GM21447 (cell line): Measurements from ENCODE around the gene LRRC45.

ENCODE experiments used
- ATAC-seq: cut with Tn5 transposase; IDR thresholded peaks from one replicate; pipeline ENCODE4 v1.9.1; 2021; ENCODE audit not compliant: unreplicated experiment

LRRC45 gene

DNA sequence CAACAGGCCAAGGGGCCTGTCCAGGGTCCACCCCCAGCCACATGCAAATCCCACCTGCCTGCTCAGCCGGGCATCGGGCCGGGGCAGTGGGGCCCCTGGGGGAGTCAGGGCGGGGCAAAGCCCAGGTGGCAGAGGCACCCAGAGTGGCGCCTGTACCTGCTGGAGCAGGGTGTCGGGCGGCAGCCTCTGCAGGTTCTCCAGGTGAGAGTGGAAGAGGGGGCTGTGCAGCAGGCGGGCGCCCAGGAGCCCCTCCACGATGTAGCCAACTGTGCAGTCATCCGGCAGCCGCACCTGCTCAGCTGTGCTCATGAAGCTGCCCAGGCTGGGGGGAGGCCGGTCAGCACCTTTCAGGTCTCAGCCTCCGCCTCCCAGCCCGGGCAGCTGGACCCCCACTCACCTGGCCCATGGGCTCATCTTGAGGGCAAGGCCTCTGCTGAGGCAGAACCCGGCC lies 26.4 kb downstream of the LRRC45 start:
- ATAC-seq, result no peak

DNA sequence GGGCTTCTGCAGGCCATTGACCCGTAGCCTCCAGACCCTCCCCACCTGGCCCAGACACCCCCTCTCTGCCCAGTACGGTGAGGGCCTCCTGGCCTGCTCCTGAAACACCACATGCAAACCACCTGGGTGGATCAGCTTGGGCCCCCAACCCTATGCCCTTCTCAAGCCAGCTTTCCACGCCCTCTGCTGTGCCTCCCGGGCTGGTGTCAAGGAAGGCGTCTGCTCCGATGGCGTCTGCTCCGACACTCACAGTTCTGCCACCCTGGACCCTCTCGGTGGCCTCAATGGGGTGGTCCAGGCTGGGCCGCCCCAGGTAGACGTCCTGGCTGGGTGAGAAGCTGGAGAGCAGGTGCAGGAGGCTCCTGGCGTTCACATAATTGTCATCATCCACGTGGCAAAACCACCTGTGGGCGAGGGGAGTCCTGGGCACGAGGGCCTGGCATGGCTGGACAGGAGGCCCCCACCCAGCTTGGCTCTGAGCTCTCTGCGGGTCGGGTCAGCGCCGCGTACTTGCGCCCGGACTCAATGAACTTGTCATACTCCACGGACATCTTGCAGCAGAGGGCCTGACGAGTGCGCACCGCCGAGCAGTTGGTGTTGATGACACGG lies 27.2 kb downstream of the LRRC45 start:
- ATAC-seq, result no peak

DNA sequence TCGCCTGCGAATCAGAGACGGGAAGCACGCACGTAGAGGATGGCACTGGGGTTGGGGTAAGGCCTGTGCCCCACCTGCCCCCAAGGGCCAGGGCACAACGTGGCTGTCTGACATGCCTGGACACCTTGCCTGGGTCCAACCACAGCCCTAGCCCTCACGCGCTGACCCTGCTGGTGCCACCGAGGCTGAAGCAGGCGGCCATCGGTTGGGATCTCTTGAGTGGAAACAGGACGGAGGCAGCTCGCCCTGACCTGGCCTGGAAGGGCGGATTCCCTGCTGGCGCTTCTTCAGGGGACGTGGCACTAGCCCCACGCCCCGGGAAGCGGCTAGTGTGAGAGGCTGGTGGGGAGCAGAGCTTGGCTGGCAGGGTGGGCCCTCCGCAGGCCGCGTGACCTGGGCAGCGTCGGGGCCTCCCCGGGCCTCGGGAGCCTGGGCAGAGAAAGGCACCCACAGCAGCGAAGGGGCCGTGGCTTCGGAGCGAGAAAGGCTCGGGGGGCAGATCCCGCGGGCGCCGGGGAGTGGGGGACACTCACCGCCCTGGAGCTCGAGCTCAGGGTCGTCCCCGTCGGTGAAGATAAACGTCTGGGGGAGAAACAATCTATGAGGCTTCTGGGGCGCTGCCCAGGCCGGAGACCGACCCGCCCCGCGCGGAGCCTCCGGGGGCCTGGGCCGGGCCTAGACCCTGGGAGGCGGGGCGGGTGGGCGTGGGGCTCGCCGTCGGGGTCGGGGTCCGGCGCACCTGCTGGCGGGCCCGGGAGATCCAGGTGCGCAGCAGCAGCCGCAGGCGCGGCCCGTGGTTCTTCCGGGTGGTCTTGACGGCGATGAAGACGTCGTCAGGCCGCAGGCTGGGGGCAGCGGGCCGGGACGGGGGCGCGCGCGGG lies 27.9 kb downstream of the LRRC45 start:
- ATAC-seq, result no peak

DNA sequence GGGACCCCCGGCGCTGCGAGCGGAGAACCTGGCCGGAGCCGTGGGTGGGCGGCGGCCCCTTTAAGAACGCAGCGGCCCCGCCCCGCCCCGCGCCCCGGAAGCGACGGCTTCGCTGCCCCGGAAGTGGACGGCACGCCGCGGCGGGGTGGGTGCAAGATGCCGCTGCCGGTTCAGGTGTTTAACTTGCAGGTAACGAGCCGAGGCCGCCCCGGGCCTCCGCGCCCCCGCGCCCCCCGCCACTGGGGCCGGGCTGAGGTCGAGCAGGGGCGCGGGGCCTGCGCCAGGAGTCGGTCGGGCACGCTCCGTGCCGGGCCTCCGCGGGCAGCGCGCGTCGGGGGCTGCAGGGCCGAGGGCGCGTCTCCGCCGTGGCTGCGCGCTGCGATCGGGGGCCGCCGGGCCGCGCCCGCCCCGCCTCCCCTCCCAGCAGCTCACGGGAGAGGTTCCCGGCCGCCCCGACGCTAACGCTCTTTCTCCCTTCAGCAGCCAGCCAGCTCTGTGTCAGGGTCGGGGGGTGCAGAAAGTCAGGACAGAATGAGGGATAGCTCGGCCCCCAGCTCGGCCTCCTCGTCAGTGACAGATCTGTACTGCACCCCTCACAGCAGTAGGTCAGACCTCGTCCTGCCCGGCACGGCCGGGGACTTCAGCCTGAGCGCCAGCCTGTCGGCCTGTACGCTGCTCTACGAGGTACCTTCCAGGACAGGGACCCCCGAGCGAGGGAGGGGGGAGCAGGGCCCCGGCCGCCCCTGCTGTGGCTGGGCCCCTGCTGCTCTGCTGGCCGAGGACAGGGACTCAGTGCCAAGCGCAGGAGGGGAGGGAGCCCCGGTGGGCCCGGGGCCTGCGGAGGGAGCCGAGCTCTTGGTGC lies 28.9 kb downstream of the LRRC45 start, which contains the start of the genes GPS1 and RFNG:
GPS1 (plus strand) TSS at position 123 of the 862 bp plus-strand sequence; CDS start at position 157, 34 bp downstream.
RFNG (minus strand) TSS at position 36 of the 862 bp plus-strand sequence. CDS start 45 bp downstream, outside the sequence.
- peak; percentile 55 for ATAC-seq

DNA sequence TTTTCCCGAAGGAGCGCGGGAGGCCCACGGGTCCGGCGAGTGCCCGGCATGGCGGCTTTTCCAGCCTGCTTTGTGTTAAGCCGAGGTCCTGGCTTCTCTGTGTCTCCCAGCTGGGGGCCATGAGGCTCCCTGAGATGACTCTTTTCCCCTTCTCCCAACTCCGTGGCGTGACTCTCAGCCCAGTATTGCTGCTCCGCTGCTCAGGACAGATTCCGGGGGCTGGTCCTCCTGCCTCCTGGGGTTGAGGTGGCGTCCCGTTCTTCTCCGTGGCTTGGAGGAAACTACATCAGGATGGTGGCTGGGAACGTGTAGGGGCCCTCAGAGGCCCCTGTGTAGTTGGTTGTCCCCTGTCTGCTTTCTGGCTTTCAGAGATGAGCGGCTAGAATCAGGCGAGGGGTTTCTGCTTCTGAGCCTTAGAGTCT lies 29.5 kb downstream of the LRRC45 start:
- no peak for ATAC-seq

DNA sequence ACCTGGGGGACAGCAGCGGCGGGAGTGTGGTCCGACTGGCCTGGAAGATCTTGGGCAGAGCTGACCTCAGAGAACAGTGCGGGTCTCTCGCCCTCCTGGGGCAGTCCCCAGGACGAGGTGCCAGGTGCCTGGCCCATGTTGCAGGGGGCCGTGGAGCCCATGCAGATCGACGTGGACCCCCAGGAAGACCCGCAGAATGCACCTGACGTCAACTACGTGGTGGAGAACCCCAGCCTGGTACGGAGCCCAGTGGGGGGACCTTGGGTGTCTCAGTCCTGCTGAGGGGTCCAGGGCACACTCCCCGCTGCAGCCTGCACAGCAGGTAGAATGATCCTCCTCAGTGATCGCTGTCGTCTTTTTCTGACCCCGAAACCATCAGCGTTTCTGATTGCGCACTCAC lies 30.0 kb downstream of the LRRC45 start:
- no peak for ATAC-seq

DNA sequence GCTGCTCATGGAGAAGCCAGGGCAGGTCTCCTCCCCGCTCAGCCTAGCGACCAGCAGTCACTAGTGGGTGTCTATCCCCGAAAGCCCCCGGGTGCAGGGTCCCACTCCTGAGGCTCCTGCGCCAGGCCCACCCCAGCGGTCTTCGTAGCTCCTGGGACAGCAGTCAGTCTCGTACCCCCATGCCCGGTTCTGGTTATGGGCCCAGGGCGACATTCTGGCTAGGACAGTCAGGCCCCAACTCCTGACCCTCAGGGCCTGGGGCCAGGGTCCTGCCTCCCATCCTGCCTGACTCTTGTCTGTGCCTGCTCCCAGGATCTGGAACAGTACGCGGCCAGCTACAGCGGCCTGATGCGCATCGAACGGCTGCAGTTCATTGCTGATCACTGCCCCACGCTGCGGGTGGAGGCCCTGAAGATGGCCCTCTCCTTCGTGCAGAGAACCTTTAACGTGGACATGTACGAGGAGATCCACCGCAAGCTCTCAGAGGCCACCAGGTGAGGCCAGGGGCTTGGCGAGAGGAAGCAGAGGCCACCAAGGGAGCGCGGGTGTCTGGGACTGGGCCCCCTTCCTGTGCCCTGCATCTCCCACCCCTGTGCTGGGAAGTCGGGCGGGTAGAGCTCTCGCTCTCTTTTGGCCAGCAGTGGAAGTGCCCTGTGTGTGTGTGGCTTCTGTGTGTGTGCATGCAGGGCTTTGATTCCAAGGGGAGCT lies 30.6 kb downstream of the LRRC45 start:
- no peak for ATAC-seq

DNA sequence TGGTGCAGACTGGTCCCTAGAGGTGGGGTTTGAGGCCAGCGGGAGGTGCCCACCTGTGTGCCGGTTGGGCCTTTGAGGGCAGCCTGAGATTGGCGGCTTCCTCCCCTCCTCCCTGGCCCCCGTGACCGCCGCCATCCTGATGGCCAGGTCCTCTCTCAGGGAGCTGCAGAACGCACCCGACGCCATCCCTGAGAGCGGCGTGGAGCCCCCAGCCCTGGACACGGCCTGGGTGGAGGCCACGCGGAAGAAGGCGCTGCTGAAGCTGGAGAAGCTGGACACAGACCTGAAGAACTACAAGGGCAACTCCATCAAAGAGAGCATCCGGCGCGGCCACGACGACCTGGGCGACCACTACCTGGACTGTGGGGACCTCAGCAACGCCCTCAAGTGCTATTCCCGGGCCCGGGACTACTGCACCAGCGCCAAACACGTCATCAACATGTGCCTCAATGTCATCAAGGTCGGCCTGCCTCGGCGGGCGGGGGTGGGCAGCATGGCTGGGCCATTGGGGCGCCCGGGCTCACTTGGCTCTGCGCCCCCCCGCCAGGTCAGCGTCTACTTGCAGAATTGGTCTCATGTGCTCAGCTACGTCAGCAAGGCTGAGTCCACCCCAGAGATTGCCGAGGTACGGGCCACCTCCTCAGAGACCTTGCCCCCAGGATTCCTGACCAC lies 31.4 kb downstream of the LRRC45 start:
- no peak for ATAC-seq

DNA sequence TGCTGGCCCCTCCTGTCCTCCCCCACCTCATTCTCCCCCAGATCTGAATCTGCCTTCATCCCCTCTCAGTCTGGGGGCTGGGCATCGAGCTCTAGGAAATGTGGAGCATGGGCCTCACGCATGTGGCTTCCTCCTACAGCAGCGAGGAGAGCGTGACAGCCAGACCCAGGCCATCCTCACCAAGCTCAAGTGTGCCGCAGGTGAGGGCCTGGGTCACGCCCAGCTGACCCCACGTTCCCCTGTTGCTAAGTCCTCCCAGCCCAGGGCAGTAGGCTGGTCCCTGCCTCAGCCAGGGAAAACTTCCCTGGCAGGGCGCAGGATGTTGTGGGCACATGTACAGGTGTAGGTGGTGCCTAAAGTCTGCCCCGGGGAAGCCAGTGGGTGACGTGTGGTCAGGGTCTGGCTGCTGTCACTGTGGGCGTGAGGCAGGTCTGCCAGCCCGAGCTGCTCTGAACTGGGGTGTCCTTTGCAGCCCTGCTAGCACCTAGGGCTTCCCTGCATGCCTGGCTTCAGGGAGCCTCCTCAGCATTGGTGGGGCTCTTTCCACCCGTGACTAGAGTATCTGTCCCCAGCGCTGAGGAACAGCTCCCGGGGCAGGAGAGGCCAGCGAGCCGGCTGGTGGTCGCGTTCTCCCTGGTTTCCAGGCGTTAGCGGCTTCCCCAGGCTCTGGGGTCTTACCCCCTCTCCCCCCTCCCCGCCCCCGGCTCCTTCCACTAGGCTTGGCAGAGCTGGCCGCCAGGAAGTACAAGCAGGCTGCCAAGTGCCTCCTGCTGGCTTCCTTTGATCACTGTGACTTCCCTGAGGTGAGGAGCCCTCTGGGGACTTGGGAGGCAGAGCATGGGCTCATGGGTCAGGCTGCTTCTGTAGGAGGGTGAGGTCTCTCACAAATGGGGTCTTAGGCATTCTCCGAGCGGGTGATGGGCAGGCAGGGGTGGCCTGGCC lies 32.2 kb downstream of the LRRC45 start:
- ATAC-seq, result no peak

DNA sequence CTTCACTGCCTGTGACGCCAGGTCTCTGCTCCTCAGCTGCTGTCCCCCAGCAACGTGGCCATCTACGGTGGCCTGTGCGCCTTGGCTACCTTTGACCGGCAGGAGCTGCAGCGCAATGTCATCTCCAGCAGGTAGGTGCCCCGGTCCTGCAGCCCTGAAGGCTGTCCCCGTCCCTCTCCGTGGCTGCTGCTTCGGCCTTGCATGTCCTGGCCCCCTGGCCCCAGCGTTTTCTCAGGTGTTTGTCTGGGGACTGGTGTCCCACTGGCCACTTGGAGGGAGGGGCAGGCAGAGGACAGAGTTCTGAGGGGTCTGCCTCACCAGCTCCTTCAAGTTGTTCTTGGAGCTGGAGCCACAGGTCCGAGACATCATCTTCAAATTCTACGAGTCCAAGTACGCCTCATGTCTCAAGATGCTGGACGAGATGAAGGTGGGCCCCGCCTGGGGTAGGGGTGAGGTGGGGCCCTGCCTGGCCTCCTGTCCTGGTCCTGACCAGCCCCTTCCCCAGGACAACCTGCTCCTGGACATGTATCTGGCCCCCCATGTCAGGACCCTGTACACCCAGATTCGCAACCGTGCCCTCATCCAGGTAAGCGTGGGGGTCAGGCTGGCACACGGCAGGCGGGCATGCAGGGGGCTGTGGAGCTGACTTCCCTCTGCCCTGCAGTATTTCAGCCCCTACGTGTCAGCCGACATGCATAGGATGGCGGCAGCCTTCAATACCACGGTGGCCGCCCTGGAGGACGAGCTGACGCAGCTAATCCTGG lies 33.0 kb downstream of the LRRC45 start:
- no peak for ATAC-seq

DNA sequence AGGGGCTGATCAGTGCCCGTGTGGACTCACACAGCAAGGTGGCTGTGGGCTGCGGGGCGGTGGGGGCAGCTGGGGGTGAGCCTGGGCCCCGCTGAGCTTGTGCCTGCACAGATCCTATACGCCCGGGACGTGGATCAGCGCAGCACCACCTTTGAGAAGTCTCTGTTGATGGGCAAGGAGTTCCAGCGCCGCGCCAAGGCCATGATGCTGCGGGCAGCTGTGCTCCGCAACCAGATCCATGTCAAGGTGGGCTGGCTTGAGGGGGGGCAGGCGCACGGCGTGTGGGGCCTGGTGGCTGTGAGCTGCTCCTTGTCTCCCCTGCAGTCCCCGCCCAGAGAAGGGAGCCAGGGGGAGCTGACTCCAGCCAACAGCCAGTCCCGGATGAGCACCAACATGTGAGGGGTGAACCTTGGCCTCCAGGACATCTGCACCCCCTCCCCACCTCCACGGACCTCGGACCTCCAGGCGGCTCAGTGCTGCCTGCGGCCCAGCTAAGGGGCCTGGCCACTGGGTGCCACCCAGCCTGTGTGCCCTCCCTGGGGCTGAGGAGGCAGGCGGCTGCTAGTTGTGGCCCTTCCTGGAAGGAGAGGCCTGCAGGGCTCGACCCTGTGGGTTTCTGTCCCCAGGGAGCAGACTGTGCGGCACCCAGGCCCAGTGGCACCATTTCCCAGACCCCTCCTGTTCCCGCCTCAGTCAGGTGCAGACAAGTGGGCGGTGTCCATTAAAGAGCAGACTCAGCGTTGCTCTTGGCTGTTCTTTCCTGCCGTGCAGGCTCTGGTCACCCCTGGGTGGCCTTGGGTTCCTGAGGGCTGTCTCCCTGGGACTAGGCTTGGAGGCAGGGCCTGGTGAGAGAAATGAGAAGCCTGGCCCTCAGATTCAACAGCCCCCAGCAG lies 33.9 kb downstream of the LRRC45 start:
- no peak for ATAC-seq

DNA sequence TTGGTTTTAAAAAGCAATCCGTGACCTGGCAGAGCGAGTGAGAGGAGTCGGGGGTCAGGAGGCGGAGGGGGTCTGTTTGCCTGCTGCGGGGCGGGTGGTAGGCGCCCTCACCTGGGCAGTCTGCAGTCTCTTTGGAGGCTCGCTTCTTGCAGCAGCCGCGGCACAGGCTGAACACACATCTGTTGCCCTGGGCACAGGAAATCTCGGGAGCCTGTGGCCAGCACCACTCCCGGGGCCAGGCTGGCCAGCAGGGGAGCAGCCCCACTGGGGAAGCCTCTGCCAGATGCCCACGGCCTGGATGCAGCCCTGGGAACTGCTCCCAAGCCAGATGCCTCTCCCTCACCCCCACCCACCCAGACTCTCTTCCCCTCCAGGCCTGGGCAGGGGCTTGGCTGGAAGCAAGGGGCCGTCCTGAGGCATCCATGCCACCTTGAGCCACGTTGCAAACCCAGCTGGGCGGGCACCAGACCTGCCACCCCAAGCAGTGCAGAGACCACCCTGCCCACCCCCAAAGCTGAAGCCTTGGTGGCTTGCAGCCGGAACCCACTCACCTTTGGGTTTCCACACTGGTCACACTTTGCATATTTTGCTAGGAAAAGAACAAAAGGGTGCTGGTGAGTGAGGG lies 35.2 kb downstream of the LRRC45 start:
- ATAC-seq, result no peak

DNA sequence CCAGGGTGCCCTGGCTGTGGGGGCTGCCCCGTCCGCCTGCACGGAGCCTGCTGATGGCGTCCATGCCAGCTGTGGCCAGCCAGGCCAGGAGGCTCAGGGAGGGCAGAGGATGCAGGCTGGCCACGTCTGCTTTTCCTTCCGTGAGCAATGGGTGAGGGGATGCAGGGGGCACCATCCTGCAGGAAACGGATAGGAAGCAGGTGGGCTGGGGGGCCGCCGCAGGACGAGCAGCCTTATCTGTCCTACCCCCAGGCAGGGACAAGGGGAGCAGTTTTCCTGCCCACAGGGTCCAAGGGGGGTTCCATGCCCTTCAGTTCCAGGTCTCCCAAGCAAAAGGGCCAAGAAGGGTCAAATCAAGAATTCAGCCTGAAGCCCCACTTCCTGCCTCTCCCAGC lies 35.7 kb downstream of the LRRC45 start:
- ATAC-seq, result no peak

DNA sequence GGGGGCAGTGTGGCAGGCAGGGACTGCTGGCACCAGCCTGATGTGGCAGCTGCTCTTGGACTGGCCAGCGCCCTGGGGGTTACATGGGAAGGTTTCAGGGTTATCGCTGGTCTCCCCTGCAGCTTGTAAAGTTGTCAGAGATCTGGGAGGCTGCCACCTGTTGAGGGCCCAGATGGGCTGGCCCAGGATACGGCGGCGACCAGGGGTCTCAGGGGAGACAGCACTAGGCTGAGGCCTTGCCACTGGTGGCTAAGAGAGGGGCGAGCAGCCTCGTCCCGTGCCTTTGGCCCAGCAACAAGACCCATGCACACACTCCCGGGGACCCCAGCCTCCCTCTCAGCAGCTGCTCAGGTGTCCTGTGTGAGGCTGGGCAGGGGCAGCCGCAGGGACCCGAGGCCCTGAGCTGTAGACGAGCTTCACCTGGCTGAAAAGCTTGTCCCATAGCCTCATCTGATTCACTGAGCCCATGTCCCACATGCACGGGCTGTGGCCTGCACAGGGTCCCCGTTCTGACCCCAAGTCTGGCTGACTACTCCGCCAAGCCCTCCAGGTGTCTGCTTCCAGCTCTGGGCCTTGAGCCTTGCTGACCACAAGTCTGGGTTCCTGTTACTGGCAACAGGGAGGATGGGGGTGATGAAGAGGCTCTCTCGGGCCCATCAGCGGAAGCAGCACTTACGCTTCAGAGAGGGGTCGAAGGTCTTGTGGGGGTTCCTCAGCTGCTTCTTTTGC lies 36.3 kb downstream of the LRRC45 start:
- no peak for ATAC-seq

DNA sequence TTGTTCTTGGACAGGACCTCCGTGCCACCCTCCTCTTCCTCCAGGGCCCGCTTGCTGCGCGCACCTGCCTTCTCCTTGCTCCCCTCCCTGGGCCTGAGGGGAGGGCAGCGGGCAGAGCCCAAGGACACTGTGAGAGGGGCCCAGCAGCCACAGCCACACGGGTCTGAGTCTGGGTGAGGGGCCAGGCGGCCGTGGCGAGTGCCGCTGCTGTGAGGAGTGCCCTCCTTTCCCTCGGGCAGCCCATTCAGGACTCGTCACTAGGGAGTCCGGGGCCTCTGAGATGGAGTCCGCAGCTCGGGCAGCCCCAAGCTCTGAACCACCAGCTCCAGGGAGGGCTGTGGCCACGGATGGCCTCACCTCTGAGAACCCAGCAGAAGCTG lies 36.9 kb downstream of the LRRC45 start:
- ATAC-seq, result no peak

DNA sequence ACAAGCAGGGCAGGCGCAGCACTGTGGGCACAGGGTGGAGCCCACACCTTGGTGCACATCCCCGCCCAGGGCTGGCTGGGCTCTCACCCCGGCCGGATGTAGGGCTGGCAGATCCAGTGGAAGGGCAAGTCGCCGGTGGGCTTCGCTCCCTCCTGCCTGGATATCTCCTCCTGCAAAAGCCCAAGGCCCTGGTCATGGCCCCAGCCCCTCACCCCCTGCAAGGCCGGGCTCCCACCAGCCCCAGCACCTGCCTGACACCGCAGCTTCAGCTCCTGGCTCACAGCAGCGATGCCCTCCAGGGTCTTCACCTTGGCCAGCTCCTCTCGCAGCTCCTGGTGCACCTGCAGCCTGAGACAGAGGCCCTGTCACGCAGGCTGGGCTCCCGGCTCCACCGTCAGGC lies 37.5 kb downstream of the LRRC45 start:
- no peak for ATAC-seq
